ENCODE data around the gene LPCAT3.

The LPCAT3 gene

GRCh38 chr12:6941267-6941666 is 77.0 kb downstream of the LPCAT3 start:
- DNase-seq (ENCODE audit: extremely low read depth in 1 of 2, low read depth in 1 of 2): no peak

- DNase-seq (ENCODE audit: extremely low read depth in 1 of 2, low read depth in 1 of 2): no peak
Observed at GRCh38 chr12:6939191-6939540, 79.1 kb downstream of the LPCAT3 start.

- no peak for DNase-seq (ENCODE audit: extremely low read depth in 1 of 2, low read depth in 1 of 2)
Observed at GRCh38 chr12:6938353-6939190, 79.7 kb downstream of the LPCAT3 start.

- DNase-seq (ENCODE audit: extremely low read depth in 1 of 2, low read depth in 1 of 2): peak; percentile 82 to 90
Observed at GRCh38 chr12:6937481-6938352, 80.6 kb downstream of the LPCAT3 start.

GRCh38 chr12:6936636-6937480 is 81.4 kb downstream of the LPCAT3 start:
- no peak for DNase-seq (ENCODE audit: extremely low read depth in 1 of 2, low read depth in 1 of 2)

- no peak for DNase-seq (ENCODE audit: extremely low read depth in 1 of 2, low read depth in 1 of 2)
Observed at GRCh38 chr12:6936194-6936635, 82.1 kb downstream of the LPCAT3 start.

- no peak for DNase-seq (ENCODE audit: extremely low read depth in 1 of 2, low read depth in 1 of 2)
Observed at GRCh38 chr12:6935371-6936193, 82.7 kb downstream of the LPCAT3 start.

GRCh38 chr12:6934110-6934509 is 84.2 kb downstream of the LPCAT3 start:
- no peak for DNase-seq (ENCODE audit: extremely low read depth in 1 of 2, low read depth in 1 of 2)

GRCh38 chr12:6932766-6933165 is 85.5 kb downstream of the LPCAT3 start:
- no peak for DNase-seq (ENCODE audit: extremely low read depth in 1 of 2, low read depth in 1 of 2)

- DNase-seq (ENCODE audit: extremely low read depth in 1 of 2, low read depth in 1 of 2): no peak
Observed at GRCh38 chr12:6929466-6930452, 88.5 kb downstream of the LPCAT3 start.

GRCh38 chr12:6928703-6929407 is 89.4 kb downstream of the LPCAT3 start:
- DNase-seq (ENCODE audit: extremely low read depth in 1 of 2, low read depth in 1 of 2): no peak

GRCh38 chr12:6928022-6928702 is 90.1 kb downstream of the LPCAT3 start:
- no peak for DNase-seq (ENCODE audit: extremely low read depth in 1 of 2, low read depth in 1 of 2)

- DNase-seq (ENCODE audit: extremely low read depth in 1 of 2, low read depth in 1 of 2): no peak
Observed at GRCh38 chr12:6927379-6928021, 90.8 kb downstream of the LPCAT3 start, which contains the start of gene ATN1. TSS of gene ATN1 (plus strand) at chr12:6927959. CDS start at chr12:6934002, 6,043 bp downstream.
